Activated effector memory CD4-positive, alpha-beta T cell treated with anti-CD3 and anti-CD28 coated beads, Interleukin-2, amount 50 U/mL, for 16 hours (primary cell): ENCODE results near the gene RAPGEF4.
"Not testable (repeated sequence)": the region's sequence is repeated elsewhere in the genome, so short reads cannot be mapped to it uniquely, and the experiment has no call there.

Source experiments
- DNase-seq: peaks from one replicate; pipeline ENCODE4 v3.0.0-alpha.2; 2020

RAPGEF4 gene

DNA sequence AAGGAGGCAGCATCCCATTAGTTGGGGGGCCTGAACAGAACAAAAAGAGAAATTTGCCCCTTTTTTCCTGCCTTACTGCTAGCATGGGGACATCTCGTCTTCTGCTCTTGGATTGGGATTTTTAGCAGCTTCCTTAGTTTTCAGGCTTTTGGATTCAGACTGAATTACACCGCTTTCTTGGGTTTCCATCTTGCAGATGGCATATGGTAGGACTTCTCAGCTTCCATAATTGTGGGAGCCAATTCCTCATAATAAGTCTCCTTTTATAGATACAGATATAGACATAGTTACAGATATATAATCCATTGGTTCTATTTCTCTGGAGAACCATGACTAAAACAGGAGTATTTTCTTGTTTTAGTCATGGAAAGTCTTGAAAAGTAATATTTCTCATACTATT, 5.2 kb upstream of the RAPGEF4 start:
- no peak for DNase-seq

DNA sequence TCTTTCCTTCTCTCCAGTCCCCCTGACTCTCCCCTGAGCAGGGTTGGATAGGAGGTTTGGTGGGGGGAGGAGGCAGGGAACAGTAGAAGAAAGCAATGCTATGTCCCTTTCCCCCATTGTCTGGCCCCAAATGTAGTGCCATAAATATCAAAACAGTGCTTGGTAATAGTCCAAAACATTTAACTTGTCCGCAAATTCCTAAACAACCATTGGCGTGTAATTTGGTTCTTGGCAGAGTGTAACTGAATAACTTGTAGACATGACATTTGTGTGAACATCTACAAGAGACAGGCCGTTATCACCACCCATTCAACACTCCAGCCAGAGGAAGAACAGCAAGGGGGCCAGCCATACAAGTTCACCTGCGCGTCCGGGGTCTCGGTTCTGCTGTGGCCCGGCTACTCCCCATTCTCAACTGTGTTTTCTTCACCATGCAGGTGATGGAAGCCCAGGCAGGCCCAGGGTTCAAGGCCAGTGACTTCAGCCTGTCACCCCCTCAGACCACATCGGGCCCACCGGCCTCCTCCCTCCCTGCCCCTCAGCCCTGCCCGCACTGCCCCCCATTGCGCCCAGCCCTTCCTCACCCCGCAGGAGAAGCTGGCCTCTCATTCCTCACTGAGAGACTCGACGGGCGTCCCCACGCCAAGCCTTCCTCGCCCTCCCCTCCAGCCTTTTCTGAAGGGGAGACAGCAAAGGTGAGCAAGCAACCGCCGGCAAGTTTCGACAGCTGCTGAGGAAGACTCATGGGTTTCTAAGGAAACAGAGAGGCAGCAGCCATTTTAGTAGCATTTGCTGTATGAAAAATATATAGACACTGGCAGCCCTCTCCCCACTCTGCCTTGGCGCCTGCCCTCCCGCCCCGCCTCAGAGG, 699 bp upstream of the RAPGEF4 start:
- DNase-seq: no peak

DNA sequence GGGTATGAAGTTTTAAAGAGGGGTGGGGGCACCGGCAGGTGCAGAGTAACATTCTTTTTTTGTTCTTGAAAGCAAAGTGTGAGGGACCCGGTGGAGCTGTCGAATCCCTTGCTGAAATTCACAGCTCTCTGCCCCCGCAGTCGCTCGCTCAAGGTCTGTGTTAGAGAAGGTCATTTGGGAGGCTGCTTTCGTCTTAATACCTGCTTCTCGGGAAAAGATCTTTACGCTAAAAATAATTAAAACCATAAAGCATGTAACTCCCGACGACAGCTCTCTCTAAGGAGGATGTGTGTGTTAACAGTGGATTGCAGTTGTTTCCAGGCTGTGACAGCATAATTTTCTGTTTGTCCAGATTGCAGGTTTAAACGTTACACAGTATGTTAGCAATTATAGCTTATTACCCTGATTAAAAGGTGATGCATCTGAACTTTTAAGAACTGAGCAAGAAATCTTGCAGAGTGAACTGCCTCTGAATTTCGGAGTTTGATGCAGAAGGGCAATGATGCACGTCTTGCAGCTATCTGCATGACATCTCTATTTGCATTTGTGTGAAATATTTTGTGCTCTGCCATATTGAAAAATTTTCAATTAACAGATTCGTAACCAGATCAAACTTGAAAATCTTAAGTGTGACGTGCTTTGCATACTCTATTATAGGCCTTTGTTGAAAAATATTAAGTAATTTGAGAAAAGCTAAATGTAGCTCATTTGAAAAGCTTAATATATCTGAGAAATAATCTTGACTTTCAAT, 954 bp downstream of the RAPGEF4 start:
- no peak for DNase-seq

DNA sequence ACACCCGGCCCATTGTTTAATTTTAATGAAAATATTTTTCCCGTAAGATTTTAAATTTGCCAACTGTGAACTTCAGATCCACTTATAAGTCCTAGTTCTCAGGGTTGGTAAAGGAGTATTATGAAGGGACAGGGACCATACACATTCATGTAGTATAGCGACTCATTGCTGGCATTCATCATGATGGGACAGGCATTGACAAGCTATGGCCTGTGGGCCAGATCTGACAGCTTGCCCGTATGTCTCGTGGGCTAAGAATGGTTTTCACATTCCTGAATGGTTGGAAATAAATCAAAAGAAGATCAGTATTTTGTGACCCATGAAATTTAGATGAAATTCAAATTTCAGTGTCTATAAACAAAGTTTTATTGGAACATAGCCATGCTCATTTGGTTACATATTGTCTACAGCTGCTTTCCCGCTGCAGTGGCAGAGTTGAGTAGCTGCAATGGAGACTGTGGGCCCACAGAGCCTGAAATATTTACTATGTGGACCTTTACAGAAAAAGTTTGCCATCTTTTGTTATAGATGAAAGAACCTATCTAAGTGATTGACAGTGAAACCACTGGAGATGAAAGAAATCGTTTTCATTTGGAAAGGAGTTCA, 4.1 kb downstream of the RAPGEF4 start:
- no peak for DNase-seq

DNA sequence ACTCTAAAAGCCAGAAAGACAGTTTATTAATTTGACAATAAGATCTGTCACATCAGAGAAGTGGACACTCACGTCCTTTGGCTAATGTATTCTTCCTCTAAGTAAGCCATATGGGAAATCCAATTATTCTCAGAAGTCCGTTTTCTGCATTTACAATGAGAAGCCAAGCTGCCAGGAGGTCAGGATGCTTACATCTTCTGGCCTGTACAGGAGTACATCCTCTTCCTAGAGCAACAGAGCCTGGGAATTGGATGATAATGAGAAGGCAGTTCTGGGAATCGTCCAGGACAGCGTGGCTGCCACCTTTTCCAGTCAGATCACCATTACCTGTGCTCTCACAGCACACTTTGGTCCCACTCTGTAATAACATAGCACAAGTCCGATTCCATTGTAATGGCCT, 5.2 kb downstream of the RAPGEF4 start:
- DNase-seq: no peak

DNA sequence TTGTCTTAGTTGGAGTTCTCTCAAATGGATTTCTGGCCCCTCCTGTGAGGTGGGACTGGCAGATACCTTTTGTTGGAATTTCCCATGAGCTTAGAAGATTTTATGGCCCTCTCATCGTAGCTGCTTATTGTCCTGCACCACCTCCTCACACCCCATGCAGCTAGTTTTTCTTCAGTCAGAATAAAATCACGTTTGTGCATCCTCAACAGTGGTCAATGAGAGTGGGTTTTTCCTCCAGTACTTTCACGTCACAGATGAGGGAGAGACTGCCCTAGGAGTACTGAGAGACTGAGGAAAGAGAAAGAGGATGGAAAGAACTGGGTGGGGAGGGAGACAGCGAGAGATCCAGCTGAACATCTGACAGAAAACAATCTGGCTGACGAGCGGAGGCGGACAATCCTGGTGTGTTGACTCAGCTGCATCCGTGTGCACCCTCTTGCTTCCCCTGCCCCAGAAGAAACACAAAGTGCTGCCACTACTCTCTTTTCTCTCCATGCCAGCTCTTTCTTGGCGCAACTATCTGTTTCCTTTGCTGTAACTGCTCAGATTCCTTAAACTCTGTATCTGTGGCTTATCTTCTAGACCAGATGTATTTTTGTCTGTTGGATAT, 7.4 kb downstream of the RAPGEF4 start:
- DNase-seq: no peak

- DNase-seq: no peak
Measured at GRCh38 chr2:172743898-172744297, 8.3 kb downstream of the RAPGEF4 start.

DNA sequence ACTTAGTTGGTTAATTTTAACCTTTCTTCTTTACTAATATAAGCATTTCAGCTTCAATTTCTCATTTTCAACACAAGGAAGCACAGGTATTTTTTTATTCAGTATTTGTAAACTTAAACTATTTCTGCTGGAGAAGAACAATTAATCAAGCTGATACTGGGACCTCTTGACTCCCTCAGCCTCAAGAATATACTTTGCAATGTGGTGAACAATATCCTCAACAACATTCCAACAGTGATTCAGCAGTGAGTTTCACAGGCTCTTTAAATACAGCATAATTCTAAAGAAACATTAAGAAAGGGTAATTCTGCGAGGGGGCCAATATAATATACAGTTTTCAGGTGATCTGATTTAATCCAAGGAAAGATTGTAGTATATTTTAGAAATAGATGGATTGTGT, 10.0 kb downstream of the RAPGEF4 start:
- no peak for DNase-seq

DNA sequence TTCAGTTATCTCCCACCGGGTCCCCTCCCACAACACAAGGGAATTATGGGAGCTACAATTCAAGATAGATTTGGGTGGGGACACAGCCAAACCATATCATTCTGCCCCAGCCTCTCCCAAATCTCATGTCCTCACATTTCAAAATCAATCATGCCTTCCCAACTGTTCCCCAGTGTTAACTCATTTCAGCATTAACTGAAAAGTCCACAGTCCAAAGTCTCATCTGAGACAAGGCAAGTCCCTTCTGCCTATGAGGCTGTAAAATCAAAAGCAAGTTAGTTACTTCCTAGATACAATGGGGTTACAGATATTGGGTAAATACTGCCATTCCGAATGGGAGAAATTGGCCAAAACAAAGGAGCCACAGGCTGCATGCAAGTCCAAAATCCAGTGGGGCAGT, 12.9 kb downstream of the RAPGEF4 start:
- DNase-seq: not testable (repeated sequence)

GRCh38 chr2:172749388-172749787, 13.7 kb downstream of the RAPGEF4 start:
- no peak for DNase-seq

DNA sequence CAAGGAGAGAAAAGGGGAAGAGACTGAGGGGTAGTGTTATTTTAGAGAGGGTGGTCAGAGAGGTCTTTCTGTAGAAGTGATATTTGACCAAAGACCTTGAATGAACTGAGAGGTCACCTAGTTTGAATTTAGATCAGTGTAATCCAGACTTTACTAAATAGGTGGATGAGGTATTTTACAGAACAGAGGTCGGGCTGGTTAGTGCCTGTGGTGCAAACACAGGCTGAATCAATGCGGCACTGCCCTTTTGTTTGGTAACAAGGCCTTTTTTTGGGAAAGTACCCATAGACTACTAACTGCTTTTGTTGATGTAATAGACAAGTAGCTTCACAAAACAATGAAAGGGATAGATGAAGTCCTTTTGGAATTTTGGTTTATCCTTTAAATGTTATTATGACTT, 15.9 kb downstream of the RAPGEF4 start:
- DNase-seq: no peak

- no peak for DNase-seq
Measured at GRCh38 chr2:172753610-172754009, 18.0 kb downstream of the RAPGEF4 start.

- no peak for DNase-seq
Measured at GRCh38 chr2:172759441-172759840, 23.8 kb downstream of the RAPGEF4 start.

DNA sequence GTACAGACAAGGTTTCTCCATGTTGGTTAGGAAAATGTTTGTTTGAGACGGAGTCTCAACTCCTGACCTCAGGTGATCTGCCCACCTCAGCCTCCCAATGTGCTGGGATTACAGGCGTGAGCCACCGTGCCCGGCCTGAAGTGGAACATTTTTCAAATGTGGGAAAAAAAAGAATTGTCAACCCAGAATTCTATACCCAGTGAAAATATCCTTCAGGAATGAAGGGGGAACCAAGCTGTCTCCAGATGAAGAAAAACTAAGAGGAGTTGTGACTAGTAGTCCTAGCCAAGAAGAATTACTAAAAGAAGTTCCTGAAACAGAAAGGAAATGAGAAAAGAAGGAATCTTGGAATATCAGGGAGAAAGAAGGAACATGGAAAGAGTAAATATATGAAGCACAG, 25.7 kb downstream of the RAPGEF4 start:
- DNase-seq: no peak

DNA sequence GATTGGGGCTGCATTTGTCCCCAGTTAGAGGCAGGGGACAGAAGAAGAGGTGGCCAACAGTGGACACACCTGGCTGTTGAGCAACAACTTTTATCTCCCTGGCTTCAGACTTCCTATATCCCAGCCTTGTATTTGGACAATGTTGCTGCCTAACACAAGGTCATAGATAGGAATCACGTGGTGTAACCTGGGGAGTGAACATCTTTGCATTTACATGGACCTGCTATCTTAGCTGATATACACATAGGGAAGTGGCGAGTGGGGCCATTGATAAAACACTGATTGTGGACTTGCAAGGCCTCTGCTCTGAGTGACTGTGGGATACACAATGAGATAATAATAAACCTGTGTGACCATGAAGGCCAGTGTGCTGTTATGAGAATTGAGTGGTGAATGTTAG, 26.9 kb downstream of the RAPGEF4 start:
- no peak for DNase-seq

DNA sequence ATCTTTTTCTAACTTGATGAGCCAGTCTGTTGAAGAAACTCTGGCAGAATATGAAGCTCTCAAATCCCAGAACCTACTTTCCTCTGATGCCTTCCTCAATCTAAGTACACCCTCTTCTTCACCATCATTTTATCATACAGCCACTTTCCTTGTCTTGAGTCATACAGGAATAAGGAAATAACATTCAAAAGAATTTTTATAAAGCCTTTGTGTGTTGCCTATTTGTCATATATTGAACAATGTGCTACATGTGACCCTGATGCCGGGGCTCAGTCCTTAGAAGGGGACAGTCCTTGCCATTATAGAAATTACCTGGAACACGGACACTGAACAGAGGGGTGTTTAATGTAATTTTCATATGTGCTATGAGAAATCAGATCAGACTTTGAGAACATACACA, 27.4 kb downstream of the RAPGEF4 start:
- no peak for DNase-seq

DNA sequence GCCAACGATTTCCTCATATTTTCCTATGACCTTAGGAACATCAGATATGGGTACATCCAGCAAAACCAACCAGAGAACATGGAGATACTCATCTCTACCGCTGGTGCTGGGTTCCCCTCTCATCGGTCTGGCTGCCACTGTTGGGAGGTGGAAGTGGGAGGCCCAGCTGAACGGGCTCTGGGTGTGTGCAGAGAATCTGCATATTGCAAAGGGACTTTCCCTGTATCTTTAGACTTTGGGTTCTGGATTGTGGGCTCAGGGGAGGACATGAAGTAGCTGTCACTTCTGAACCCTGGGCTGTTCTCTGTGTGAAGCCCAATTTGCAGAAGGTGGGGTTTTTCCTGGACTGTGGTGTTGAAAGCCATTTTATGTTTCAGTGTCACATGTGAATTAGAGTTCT, 30.0 kb downstream of the RAPGEF4 start:
- DNase-seq: no peak

GRCh38 chr2:172768401-172768800, 32.8 kb downstream of the RAPGEF4 start:
- no peak for DNase-seq

DNA sequence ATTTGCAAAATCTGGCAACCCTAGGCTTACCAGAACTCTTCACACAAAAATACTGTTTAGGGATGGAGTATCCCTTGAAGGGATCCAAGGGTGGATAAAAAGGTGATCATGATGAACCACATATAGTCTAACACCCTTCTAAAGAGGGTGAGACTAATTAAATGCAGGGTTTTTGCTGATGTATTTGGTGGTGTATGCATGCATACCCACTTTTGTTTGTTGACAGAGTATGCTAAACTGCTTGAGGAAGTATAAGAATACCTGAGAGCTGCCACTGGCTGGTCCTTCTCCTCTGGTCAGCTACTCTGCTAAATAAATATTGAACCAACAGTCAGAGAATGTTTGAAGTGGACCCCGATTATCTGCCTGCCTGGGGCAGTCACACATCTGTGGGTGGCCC, 34.2 kb downstream of the RAPGEF4 start:
- no peak for DNase-seq

- DNase-seq: no peak
Measured at GRCh38 chr2:172770887-172771286, 35.2 kb downstream of the RAPGEF4 start.

DNA sequence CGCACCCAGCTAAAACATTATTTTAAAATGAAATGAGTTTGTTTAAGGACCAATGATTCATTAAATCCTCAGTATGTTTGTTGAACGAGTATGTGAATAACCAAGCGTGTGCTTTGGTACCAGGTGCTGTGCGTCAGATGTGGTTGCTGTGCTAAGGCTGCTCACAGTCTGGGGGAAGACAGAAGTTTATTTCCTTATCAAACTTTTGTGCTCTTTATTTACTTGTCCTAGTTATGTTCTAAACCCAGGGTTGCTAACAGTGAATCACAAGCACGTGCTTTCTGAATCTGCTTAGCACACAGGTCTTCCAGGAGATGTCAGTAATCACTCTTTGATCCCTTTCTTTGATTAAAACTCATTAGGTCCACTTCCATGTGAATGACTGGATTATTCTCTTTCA, 37.0 kb downstream of the RAPGEF4 start:
- no peak for DNase-seq

GRCh38 chr2:172774302-172774701, 38.7 kb downstream of the RAPGEF4 start:
- DNase-seq: no peak

- DNase-seq: no peak
Measured at GRCh38 chr2:172775319-172775718, 39.7 kb downstream of the RAPGEF4 start.

- DNase-seq: no peak
Measured at GRCh38 chr2:172777431-172777830, 41.8 kb downstream of the RAPGEF4 start.
